ENCODE measurements around the gene TTC27.
"Not testable (repeated sequence)": the region's sequence is repeated elsewhere in the genome, so short reads cannot be mapped to it uniquely, and the experiment has no call there.

Gene TTC27

GRCh38 chr2:32715981-32716380 is 88.1 kb downstream of the TTC27 start:
- no peak overlapping the region for H3K27ac ChIP-seq (ENCODE audit: insufficient read depth, low read length, poor library complexity, severe bottlenecking)
- H3K27me3 ChIP-seq (replicated peaks; ENCODE audit: control insufficient read depth, insufficient read depth, low read length, poor library complexity, severe bottlenecking): no peaks in the 10 kb centered on the region
- no peak overlapping the region for H3K4me3 ChIP-seq (ENCODE audit: insufficient read depth, low read depth, low read length, poor library complexity, severe bottlenecking)
- no peak for DNase-seq
- no peaks in the 10 kb centered on the region for H3K4me1 ChIP-seq (ENCODE audit: control insufficient read depth, insufficient read depth, low read length, poor library complexity, severe bottlenecking)
- H3K36me3 ChIP-seq (ENCODE audit: control insufficient read depth, insufficient read depth, low read length): peaks cover 9% of the 10 kb centered on the region
- no peaks in the 10 kb centered on the region for H3K9me3 ChIP-seq (ENCODE audit: control insufficient read depth, low read length)

GRCh38 chr2:32716598-32716997 is 88.7 kb downstream of the TTC27 start:
- no peak for DNase-seq
- no peak overlapping the region for H3K4me3 ChIP-seq (ENCODE audit: insufficient read depth, low read depth, low read length, poor library complexity, severe bottlenecking)
- no peaks in the 10 kb centered on the region for H3K9me3 ChIP-seq (ENCODE audit: control insufficient read depth, low read length)
- H3K27me3 ChIP-seq (replicated peaks; ENCODE audit: control insufficient read depth, insufficient read depth, low read length, poor library complexity, severe bottlenecking): no peaks in the 10 kb centered on the region
- H3K4me1 ChIP-seq (ENCODE audit: control insufficient read depth, insufficient read depth, low read length, poor library complexity, severe bottlenecking): no peaks in the 10 kb centered on the region
- peaks cover 9% of the 10 kb centered on the region for H3K36me3 ChIP-seq (ENCODE audit: control insufficient read depth, insufficient read depth, low read length)
- H3K27ac ChIP-seq (ENCODE audit: insufficient read depth, low read length, poor library complexity, severe bottlenecking): no peak overlapping the region

- no peak overlapping the region for H3K4me3 ChIP-seq (ENCODE audit: insufficient read depth, low read depth, low read length, poor library complexity, severe bottlenecking)
- H3K27me3 ChIP-seq (replicated peaks; ENCODE audit: control insufficient read depth, insufficient read depth, low read length, poor library complexity, severe bottlenecking): no peaks in the 10 kb centered on the region
- no peak overlapping the region for H3K27ac ChIP-seq (ENCODE audit: insufficient read depth, low read length, poor library complexity, severe bottlenecking)
- no peaks in the 10 kb centered on the region for H3K36me3 ChIP-seq (ENCODE audit: control insufficient read depth, insufficient read depth, low read length)
- H3K9me3 ChIP-seq (ENCODE audit: control insufficient read depth, low read length): no peaks in the 10 kb centered on the region
- H3K4me1 ChIP-seq (ENCODE audit: control insufficient read depth, insufficient read depth, low read length, poor library complexity, severe bottlenecking): no peaks in the 10 kb centered on the region
- DNase-seq: no peak
Measured at GRCh38 chr2:32718752-32719151, 90.9 kb downstream of the TTC27 start.

GRCh38 chr2:32719430-32719829 is 91.6 kb downstream of the TTC27 start:
- Histone ChIP-seq H3K9me3 (ENCODE audit: control insufficient read depth, low read length) (no peaks in the 10 kb centered on the region), H3K27me3 (replicated peaks; ENCODE audit: control insufficient read depth, insufficient read depth, low read length, poor library complexity, severe bottlenecking) (no peaks in the 10 kb centered on the region), H3K27ac (ENCODE audit: insufficient read depth, low read length, poor library complexity, severe bottlenecking) (no peak overlapping the region), H3K4me3 (ENCODE audit: insufficient read depth, low read depth, low read length, poor library complexity, severe bottlenecking) (no peak overlapping the region), H3K36me3 (ENCODE audit: control insufficient read depth, insufficient read depth, low read length) (no peaks in the 10 kb centered on the region), H3K4me1 (ENCODE audit: control insufficient read depth, insufficient read depth, low read length, poor library complexity, severe bottlenecking) (no peaks in the 10 kb centered on the region)
- DNase-seq: no peak

- no peak overlapping the region for H3K27ac ChIP-seq (ENCODE audit: insufficient read depth, low read length, poor library complexity, severe bottlenecking)
- H3K36me3 ChIP-seq (ENCODE audit: control insufficient read depth, insufficient read depth, low read length): no peaks in the 10 kb centered on the region
- H3K27me3 ChIP-seq (replicated peaks; ENCODE audit: control insufficient read depth, insufficient read depth, low read length, poor library complexity, severe bottlenecking): no peaks in the 10 kb centered on the region
- DNase-seq: no peak
- no peaks in the 10 kb centered on the region for H3K9me3 ChIP-seq (ENCODE audit: control insufficient read depth, low read length)
- no peaks in the 10 kb centered on the region for H3K4me1 ChIP-seq (ENCODE audit: control insufficient read depth, insufficient read depth, low read length, poor library complexity, severe bottlenecking)
- H3K4me3 ChIP-seq (ENCODE audit: insufficient read depth, low read depth, low read length, poor library complexity, severe bottlenecking): no peak overlapping the region
Measured at GRCh38 chr2:32719933-32720716, 92.3 kb downstream of the TTC27 start.

- no peak for DNase-seq
- no peak overlapping the region for H3K27ac ChIP-seq (ENCODE audit: insufficient read depth, low read length, poor library complexity, severe bottlenecking)
- H3K36me3 ChIP-seq (ENCODE audit: control insufficient read depth, insufficient read depth, low read length): no peaks in the 10 kb centered on the region
Measured at GRCh38 chr2:32720771-32721170, 92.9 kb downstream of the TTC27 start.

GRCh38 chr2:32721376-32721775 is 93.5 kb downstream of the TTC27 start:
- no peaks in the 10 kb centered on the region for H3K27me3 ChIP-seq (replicated peaks; ENCODE audit: control insufficient read depth, insufficient read depth, low read length, poor library complexity, severe bottlenecking)
- no peak overlapping the region for H3K4me3 ChIP-seq (ENCODE audit: insufficient read depth, low read depth, low read length, poor library complexity, severe bottlenecking)
- H3K9me3 ChIP-seq (ENCODE audit: control insufficient read depth, low read length): no peaks in the 10 kb centered on the region
- DNase-seq: no peak
- H3K36me3 ChIP-seq (ENCODE audit: control insufficient read depth, insufficient read depth, low read length): no peaks in the 10 kb centered on the region
- H3K4me1 ChIP-seq (ENCODE audit: control insufficient read depth, insufficient read depth, low read length, poor library complexity, severe bottlenecking): no peaks in the 10 kb centered on the region
- H3K27ac ChIP-seq (ENCODE audit: insufficient read depth, low read length, poor library complexity, severe bottlenecking): no peak overlapping the region

More at GRCh38 chr2:32720771-32721170, 92.9 kb downstream of the TTC27 start:
- H3K9me3 ChIP-seq (ENCODE audit: control insufficient read depth, low read length): no peaks in the 10 kb centered on the region
- H3K4me1 ChIP-seq (ENCODE audit: control insufficient read depth, insufficient read depth, low read length, poor library complexity, severe bottlenecking): no peaks in the 10 kb centered on the region
- no peak overlapping the region for H3K4me3 ChIP-seq (ENCODE audit: insufficient read depth, low read depth, low read length, poor library complexity, severe bottlenecking)
- H3K27me3 ChIP-seq (replicated peaks; ENCODE audit: control insufficient read depth, insufficient read depth, low read length, poor library complexity, severe bottlenecking): no peaks in the 10 kb centered on the region

GRCh38 chr2:32723467-32724079 is 95.7 kb downstream of the TTC27 start:
- Histone ChIP-seq H3K27me3 (replicated peaks; ENCODE audit: control insufficient read depth, insufficient read depth, low read length, poor library complexity, severe bottlenecking) (no peaks in the 10 kb centered on the region), H3K4me1 (ENCODE audit: control insufficient read depth, insufficient read depth, low read length, poor library complexity, severe bottlenecking) (no peaks in the 10 kb centered on the region), H3K9me3 (ENCODE audit: control insufficient read depth, low read length) (no peaks in the 10 kb centered on the region), H3K4me3 (ENCODE audit: insufficient read depth, low read depth, low read length, poor library complexity, severe bottlenecking) (no peak overlapping the region), H3K36me3 (ENCODE audit: control insufficient read depth, insufficient read depth, low read length) (no peaks in the 10 kb centered on the region), H3K27ac (ENCODE audit: insufficient read depth, low read length, poor library complexity, severe bottlenecking) (no peak overlapping the region)
- no peak for DNase-seq

GRCh38 chr2:32726678-32727077 is 98.8 kb downstream of the TTC27 start:
- not testable (repeated sequence) for DNase-seq; H3K4me3 ChIP-seq (ENCODE audit: insufficient read depth, low read depth, low read length, poor library complexity, severe bottlenecking); H3K4me1 ChIP-seq (ENCODE audit: control insufficient read depth, insufficient read depth, low read length, poor library complexity, severe bottlenecking); H3K36me3 ChIP-seq (ENCODE audit: control insufficient read depth, insufficient read depth, low read length); H3K9me3 ChIP-seq (ENCODE audit: control insufficient read depth, low read length); H3K27ac ChIP-seq (ENCODE audit: insufficient read depth, low read length, poor library complexity, severe bottlenecking); H3K27me3 ChIP-seq (replicated peaks; ENCODE audit: control insufficient read depth, insufficient read depth, low read length, poor library complexity, severe bottlenecking)

- no peak overlapping the region for H3K27ac ChIP-seq (ENCODE audit: insufficient read depth, low read length, poor library complexity, severe bottlenecking)
- H3K9me3 ChIP-seq (ENCODE audit: control insufficient read depth, low read length): no peaks in the 10 kb centered on the region
- no peaks in the 10 kb centered on the region for H3K4me1 ChIP-seq (ENCODE audit: control insufficient read depth, insufficient read depth, low read length, poor library complexity, severe bottlenecking)
- DNase-seq: no peak
- no peaks in the 10 kb centered on the region for H3K27me3 ChIP-seq (replicated peaks; ENCODE audit: control insufficient read depth, insufficient read depth, low read length, poor library complexity, severe bottlenecking)
- H3K4me3 ChIP-seq (ENCODE audit: insufficient read depth, low read depth, low read length, poor library complexity, severe bottlenecking): no peak overlapping the region
- no peaks in the 10 kb centered on the region for H3K36me3 ChIP-seq (ENCODE audit: control insufficient read depth, insufficient read depth, low read length)
Measured at GRCh38 chr2:32727157-32727556, 99.3 kb downstream of the TTC27 start.
